GM23338 (cell line): ENCODE data around the gene ULK4.

Experiments used
- CTCF ChIP-seq, 2 experiments: fragments of 200-600 bp in 1 of 2; sonication (generic) in 1 of 2; conservative IDR thresholded peaks; 2 replicates each; pipeline versions ENCODE4 v1.5.1 to v1.6.1; 2016 to 2017; ENCODE audit warnings: antibody characterized with exemption in 2 of 2, low read depth in 2 of 2, mild to moderate bottlenecking in 2 of 2, moderate library complexity in 1 of 2
- EZH2 ChIP-seq: fragments of 200-600 bp; sonication (generic); IDR thresholded peaks from one replicate; pipeline ENCODE4 v1.8.0; 2017; ENCODE audit warnings: antibody characterized with exemption, mild to moderate bottlenecking, low read depth; ENCODE audit not compliant: unreplicated experiment
- EZH2phosphoT487 ChIP-seq: fragments of 200-600 bp; sonication (generic); IDR thresholded peaks from one replicate; pipeline ENCODE4 v1.8.1; 2018; ENCODE audit warnings: antibody characterized with exemption; ENCODE audit not compliant: unreplicated experiment
- POLR2AphosphoS5 ChIP-seq: IDR thresholded peaks from 2 replicates; pipeline ENCODE4 v1.6.1; 2016; ENCODE audit warnings: antibody characterized with exemption, low read depth

- TF ChIP-seq EZH2phosphoT487 (no peak), CTCF (conservative IDR thresholded peaks at IDR 0.05; ENCODE audit: low read depth in 2 of 2) (no peak), EZH2 (no peak), POLR2AphosphoS5 (no peak)
Observed at GRCh38 chr3:41808618-41809017, 153.3 kb downstream of the ULK4 start.
